Activated naive CD4-positive, alpha-beta T cell treated with anti-CD3 and anti-CD28 coated beads, Interleukin-2, amount 10 ng/mL, durations not matched to agents 5 hours and 36 hours (primary cell): ENCODE data around the gene IQCC. TPM values are rescaled to one million over a fixed set of nuclear protein-coding genes. Genes with fewer than 3 reads are reported as not detected.

ENCODE experiments used
- total RNA-seq, 2 experiments: library from RNA; stranded (reverse); gene quantifications; one replicate each; pipeline ENCODE4 v1.2.3, GENCODE V29; 2021

IQCC gene
- total RNA-seq, result 1 to 10 TPM; 3.6 to 4.3 TPM

DNA sequence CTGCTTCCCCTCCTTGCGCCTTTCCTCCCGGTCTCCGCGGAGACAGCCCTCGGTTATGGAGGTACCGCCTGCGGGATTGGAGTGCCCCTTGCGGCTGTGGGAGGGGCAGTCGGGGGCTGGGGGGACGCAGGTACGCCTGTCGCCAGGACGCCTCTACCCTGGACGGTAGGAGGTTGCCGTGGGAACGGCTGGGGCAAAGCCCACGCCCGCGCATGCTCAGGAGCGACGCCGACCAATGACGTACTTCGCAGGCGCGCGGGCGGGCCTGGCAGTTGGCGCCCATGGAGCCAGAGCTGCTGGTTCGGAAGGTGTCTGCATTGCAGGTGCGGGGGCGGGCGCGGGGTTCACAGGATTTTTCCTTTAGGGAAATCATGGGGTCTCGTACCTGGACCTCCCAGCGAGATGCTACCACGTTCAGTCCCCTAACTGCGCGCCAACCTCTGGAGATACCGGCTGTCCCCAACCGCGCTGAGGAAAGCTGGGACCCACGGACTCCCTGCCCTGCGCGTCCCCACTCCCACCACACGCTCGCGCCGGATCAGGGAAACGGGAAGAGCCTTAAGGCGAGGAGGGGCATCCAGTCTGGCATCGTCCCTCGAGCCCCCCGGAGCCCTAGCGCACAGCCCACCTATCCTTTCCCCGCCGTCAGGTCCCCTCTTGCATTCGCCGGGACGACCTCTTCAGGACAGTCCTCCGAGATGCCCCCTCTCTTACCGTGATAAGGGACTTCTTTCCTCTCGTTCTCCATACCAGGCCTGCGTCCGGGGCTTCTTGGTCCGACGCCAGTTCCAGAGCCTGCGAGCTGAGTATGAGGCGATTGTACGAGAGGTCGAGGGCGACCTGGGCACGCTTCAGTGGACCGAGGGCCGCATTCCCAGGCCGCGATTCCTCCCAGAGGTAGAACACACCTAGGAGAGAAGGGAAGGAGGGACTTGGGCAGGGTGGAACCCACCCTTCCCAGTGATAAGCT lies at the start of gene IQCC:
Gene IQCC (plus strand): TSS at position 271 of the 970 bp plus-strand sequence. CDS start 11 bp downstream, at position 282.

DNA sequence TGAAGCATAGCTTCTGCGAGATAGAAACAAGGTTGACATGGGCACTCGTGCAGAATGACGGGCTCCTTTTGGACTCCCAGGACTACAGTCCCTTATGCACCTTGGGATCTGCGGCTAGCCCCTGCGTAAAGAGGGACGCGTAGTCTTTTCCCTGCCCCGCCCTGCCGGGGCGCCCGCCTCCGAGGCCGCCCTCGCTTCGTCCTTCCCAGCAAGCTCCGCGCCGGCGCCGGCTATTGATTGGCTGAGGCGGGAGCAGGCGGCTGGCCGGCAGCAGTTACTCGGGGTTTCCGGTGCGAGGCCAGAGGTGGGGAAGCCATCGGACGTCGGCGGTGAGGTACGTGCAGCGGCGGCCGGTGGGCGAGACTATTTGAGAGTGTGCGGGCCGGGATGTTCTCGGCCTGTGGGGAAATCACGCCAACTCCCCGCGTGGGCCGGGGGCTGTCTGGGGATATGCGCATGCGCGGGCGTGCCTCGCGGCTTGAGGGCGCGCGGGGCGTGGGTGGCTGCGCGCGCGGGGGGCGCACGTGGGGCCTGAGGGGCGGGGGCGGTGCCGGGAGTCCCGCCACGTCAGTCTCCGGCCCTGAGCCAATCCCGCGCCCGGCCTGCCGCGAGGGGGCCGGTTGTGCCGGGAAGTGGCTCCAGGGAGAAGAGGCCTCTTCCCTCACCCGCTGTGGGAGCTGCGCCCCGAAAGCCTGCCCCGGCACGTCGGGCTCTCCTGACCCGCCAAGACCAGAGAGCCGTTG lies 25.9 kb upstream of the IQCC start, which contains the start of gene TXLNA:
Gene TXLNA (plus strand): TSS at position 233 of the 743 bp plus-strand sequence. CDS start 671 bp downstream, outside the sequence.

DNA sequence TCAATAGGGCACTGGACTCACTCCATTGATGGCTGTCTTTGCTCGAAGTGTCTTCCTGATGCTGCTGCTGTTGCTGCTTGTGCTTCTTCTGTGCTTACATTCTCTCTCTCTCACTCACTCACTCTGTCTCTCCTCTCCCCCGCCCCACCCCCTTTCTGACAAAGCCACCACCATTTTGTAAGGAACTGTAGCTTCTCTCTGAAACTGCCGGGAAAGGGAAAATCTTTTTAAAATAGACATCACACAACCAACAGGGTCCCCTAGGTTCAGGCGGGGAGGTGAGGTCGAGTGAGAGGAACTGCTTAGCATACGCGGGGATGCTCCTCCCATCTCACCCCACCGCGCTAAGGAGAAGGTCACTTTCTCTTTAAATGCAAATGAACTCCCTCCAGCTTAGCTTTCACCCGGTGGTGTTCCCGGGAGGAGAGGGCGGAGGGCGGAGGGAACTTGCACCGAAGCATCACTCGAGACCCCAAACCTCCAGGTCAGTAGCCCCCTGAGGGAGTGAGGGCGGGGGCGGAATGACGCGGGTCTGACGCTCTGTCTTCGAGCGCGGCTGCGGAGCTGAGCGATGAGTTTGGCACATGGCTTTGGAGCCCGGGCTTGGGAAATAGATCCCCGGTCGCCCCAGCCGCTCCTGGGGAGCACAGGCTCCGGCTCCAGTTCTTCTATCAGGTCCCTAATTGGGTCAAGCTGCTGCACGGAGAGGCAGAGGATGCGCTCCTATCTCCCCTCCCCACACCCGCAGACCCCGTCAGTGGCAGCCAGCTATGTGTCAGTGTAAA lies 5.1 kb upstream of the IQCC start, which contains the start of gene CCDC28B:
Gene CCDC28B (plus strand): TSS at position 370 of the 785 bp plus-strand sequence. CDS start 1,341 bp downstream, outside the sequence.

DNA sequence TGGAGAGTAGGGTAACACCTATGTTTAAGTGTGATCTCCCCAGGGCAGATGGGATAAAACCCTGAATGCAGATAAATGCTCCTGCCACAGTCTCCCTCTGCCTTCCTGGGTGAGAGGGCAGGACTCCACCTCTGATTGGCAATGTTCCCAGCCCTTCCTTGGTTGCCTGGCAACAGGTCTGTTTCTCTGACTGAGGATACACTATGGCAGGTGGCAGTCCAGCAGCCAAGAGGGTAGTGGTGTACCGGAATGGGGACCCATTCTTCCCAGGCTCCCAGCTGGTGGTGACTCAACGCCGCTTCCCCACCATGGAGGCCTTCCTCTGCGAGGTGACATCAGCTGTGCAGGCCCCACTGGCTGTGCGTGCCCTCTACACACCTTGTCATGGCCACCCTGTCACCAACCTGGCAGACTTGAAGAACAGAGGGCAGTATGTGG lies 3.4 kb downstream of the IQCC start, which contains the start of gene DCDC2B:
Gene DCDC2B (plus strand): TSS at position 199 of the 438 bp plus-strand sequence. CDS start 5 bp downstream, at position 204.

DNA sequence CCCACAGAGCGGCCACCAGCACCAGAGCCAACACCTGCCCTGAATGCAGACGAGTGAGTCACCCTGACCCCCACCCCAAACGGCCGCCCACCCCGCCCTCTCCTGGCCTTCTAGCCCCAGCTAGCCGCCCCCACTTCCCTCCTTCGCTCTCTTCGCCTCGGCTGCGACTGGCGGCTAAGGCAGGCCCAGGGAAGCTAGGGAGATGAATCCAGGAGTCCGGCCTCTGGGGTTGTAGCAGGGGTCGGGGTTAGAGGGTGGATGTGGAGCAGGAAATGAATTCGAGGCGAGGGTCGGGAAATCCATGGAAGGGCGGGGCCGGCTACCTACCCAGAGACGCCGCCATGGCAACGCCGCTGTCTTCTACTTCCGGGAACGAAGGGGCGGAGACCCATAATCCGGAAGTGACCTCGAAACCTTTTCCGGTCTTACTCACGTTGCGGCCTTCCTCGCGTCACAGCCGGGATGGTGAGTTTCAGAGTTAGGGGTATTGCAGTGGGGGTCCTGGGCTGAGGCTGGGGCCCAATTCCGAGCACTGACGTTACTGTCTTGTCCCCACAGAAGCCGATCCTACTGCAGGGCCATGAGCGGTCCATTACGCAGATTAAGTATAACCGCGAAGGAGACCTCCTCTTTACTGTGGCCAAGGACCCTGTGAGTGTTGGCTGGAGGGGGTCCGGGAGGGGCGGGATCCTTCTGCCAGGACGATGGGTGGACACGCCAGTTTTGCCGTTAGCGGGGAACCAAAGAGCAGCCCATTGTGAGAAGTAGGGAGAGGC lies 16.7 kb downstream of the IQCC start, which contains the start of the genes EIF3I and TMEM234:
Gene EIF3I (plus strand): TSS at position 428 of the 776 bp plus-strand sequence. CDS start 35 bp downstream, at position 463.
Gene TMEM234 (minus strand): TSS at position 374 of the 776 bp plus-strand sequence. CDS start 31 bp downstream, at position 343.

DNA sequence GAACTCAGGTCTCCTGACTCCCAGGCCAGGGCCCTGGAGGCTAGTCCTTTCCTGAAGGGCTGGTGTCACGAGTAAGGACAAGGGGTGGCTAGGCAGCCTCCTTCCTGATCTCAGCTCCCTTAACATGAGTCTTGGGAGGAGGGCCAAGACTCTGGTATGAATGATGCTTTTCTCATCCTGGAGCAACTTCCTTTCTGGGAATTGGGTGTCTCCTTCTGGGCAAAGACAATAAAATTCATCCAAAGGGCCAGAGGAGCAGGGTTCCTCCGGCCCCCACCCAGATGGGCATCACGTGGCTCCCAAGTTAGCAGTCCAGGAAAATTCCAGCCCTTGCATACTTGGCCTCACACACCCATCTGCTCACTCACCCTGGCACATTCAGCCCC lies 41.4 kb downstream of the IQCC start, which contains the start of gene FAM167B:
Gene FAM167B (plus strand): TSS at position 335 of the 386 bp plus-strand sequence. CDS start 200 bp downstream, outside the sequence.

DNA sequence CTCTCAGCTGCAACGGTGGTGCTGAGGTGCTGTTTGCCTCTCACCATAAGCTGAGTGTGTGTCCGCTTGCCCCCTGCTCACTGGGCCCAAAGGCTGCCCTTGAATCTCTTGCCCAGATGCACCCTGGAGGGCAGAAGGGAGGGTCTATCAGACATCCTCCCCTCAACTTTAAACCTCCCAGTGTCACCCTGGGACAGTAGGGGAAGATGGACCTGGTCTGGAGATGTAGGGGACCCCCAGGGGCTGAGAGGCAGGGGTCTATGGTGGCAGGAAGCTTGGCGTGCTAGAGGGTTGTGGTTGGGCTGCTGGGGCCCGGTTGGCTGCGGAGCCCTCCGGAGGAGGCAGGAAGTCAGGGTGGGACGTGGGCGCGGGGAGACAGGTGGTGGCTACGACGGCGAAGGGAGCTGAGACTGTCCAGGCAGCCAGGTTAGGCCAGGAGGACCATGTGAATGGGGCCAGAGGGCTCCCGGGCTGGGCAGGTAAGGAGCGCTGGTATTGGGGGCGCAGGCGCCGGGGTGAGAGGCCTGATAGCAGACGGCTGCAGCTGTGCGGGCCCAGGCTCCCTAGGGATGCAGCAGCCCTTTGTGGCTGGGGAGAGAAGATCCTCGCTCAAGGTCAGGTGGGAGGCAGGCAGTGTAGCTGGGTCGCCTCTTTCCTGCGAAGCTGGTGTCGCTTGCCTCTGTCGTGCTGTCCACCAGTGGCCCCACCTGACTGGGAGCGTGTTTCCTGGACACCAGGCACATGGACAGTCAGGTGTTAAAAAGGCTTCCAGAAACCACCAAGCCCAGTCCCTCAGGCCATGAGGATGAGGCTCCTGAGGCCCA lies 45.6 kb downstream of the IQCC start, which contains the start of gene LCK:
Gene LCK (plus strand): TSS at position 373 of the 824 bp plus-strand sequence. CDS start 23,065 bp downstream, outside the sequence.

Other genes with a start within 250 kb of the IQCC start
- gene KHDRBS1, start 191.8 kb upstream of the IQCC start, total RNA-seq, result 100 to 1,000 TPM; 156 to 157 TPM
- gene TMEM39B, start 132.7 kb upstream of the IQCC start, total RNA-seq, result 10 to 100 TPM; 27.8 to 29.3 TPM
- 10 to 100 TPM; 52.9 to 54.7 TPM for gene KPNA6, start 97.6 kb upstream of the IQCC start, total RNA-seq
- gene TXLNA, start 26.0 kb upstream of the IQCC start, total RNA-seq, result 10 to 100 TPM; 55.6 to 56.4 TPM
- gene CCDC28B, start 5.1 kb upstream of the IQCC start, total RNA-seq, result 10 to 100 TPM; 34.7 to 37.7 TPM
- gene DCDC2B, start 3.4 kb downstream of the IQCC start, total RNA-seq, result under 1 TPM; 0.10 to 0.14 TPM
- 10 to 100 TPM; 16.8 to 17.9 TPM for gene TMEM234, start 16.7 kb downstream of the IQCC start, total RNA-seq
- 100 to 1,000 TPM; 156 to 169 TPM for gene EIF3I, start 16.7 kb downstream of the IQCC start, total RNA-seq
- gene FAM167B, start 41.6 kb downstream of the IQCC start, total RNA-seq, result under 1 TPM; 0.58 to 0.67 TPM
- 100 to 1,000 TPM; 441 to 449 TPM for gene LCK, start 45.6 kb downstream of the IQCC start, total RNA-seq
- 100 to 1,000 TPM; 194 to 207 TPM for gene HDAC1, start 86.4 kb downstream of the IQCC start, total RNA-seq
- 10 to 100 TPM; 58.5 to 59.6 TPM for gene MARCKSL1, start 130.6 kb downstream of the IQCC start, total RNA-seq
- 10 to 100 TPM; 11.4 to 13.5 TPM for gene FAM229A, start 156.8 kb downstream of the IQCC start, total RNA-seq
- 1 to 10 TPM; 1.1 to 1.5 TPM for gene TSSK3, start 156.9 kb downstream of the IQCC start, total RNA-seq
- 10 to 100 TPM; 50.2 to 50.7 TPM for gene BSDC1, start 188.8 kb downstream of the IQCC start, total RNA-seq